H7 (cell line): ENCODE results near the gene NUDT19. TPM values are rescaled to one million over a fixed set of nuclear protein-coding genes. Genes with fewer than 3 reads are reported as not detected.
A peak's percentile ranks its signal among the peaks of the same experiment; 100 is the strongest.

Experiments used
- DNase-seq: peaks from one replicate; pipeline ENCODE4 v3.0.0; 2012
- H3K27me3 ChIP-seq: 2 replicates; pipeline ENCODE4 v1.6.0; 2011; ENCODE audit warnings: mild to moderate bottlenecking, low read length; ENCODE audit not compliant: control insufficient read depth, insufficient read depth
- H3K36me3 ChIP-seq: replicated peaks from 2 replicates; pipeline ENCODE4 v1.5.1; 2011; ENCODE audit warnings: low read length; ENCODE audit not compliant: control insufficient read depth, insufficient read depth
- H3K4me3 ChIP-seq: 2 replicates; pipeline ENCODE4 v1.5.1; 2011; ENCODE audit warnings: low read depth, mild to moderate bottlenecking, control low read depth, low read length, moderate library complexity; ENCODE audit not compliant: insufficient read depth
- total RNA-seq: library from RNA; depleted of rRNA; stranded (reverse); fragments of >200 nt; shearing (Covaris generic); gene quantifications from 2 replicates; pipeline ENCODE4 v1.2.3, GENCODE V29; 2014

The NUDT19 gene
- total RNA-seq, 1 experiment from 2014 or later = 1.3 TPM

GRCh38 chr19:32666084-32666483 lies 25.5 kb upstream of the NUDT19 start:
- Histone ChIP-seq H3K36me3 (no peaks in the 10 kb centered on the region; the same call in 1 of the 2 replicates), H3K4me3 (no peak overlapping the region), H3K27me3 (no peaks in the 10 kb centered on the region)
- no peak for DNase-seq

- no peak for DNase-seq
- H3K27me3 ChIP-seq = no peaks in the 10 kb centered on the region
- no peaks in the 10 kb centered on the region; the same call in 1 of the 2 replicates for H3K36me3 ChIP-seq
- H3K4me3 ChIP-seq = no peak overlapping the region
Observed at GRCh38 chr19:32669310-32669709, 22.3 kb upstream of the NUDT19 start.

- Histone ChIP-seq H3K27me3 (peaks cover 16% of the 10 kb centered on the region), H3K36me3 (no peaks in the 10 kb centered on the region), H3K4me3 (no peak overlapping the region)
- no peak for DNase-seq
Observed at GRCh38 chr19:32671883-32672593, 19.6 kb upstream of the NUDT19 start.

- H3K36me3 ChIP-seq = no peaks in the 10 kb centered on the region
- H3K4me3 ChIP-seq = no peak overlapping the region
- no peak for DNase-seq
- H3K27me3 ChIP-seq = peaks cover 24% of the 10 kb centered on the region
Observed at GRCh38 chr19:32672841-32673240, 18.8 kb upstream of the NUDT19 start.

GRCh38 chr19:32673573-32673972 lies 18.0 kb upstream of the NUDT19 start:
- Histone ChIP-seq H3K27me3 (peaks cover 29% of the 10 kb centered on the region), H3K36me3 (no peaks in the 10 kb centered on the region), H3K4me3 (no peak overlapping the region)
- no peak for DNase-seq

DNA sequence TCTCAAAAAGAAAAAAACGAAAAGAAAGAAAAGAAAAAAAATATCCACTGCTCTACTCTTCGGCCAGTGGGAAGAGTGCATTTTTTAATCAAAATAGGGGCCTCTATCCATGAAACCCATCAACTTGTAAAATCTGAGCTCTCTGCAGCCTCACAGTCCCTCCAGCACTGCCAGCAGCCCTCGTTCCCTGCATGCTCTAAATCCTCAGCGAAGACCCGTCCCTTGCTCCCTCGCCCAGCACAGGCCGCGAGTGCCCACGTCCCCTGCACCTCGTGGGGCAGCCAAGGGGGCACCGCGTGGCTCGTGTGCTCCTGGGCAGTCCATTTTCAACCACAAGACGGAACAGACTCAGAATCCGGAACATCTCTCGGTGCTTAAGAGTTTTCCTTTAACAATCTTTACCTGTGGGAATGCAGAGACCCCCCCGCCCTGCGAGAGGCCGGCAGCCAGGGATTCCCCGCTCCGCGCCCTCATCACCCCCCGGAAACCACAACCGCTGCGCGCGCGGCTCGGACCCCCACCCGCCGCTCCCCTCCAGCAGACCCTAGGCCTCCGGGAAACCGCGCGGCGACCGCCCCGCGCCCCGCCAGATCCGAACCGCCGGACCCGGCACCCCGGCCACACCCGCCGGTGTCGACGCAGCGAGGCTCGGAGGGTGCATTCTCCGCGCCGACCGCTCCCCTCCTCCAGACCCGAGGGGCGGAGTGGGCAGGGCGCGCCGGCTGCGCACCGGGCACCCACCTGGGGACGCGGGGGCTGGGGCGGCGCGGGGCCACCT lies 17.3 kb upstream of the NUDT19 start:
- H3K27me3 ChIP-seq = peaks cover 29% of the 10 kb centered on the region
- no peak for DNase-seq
- H3K4me3 ChIP-seq = peak overlapping the region; percentile 91
- H3K36me3 ChIP-seq = no peaks in the 10 kb centered on the region

- Histone ChIP-seq H3K36me3 (no peaks in the 10 kb centered on the region), H3K4me3 (peak within 1 kb of the TSS; percentile 91), H3K27me3 (peaks cover 29% of the 10 kb centered on the region)
- peak; percentile 99 for DNase-seq
Observed at GRCh38 chr19:32674931-32675719, 16.5 kb upstream of the NUDT19 start, which contains the start of gene ANKRD27. TSS of gene ANKRD27 (minus strand) at chr19:32675180. CDS start at chr19:32659015, 16,165 bp downstream.

- H3K36me3 ChIP-seq = no peaks in the 10 kb centered on the region
- H3K27me3 ChIP-seq = peaks cover 29% of the 10 kb centered on the region
Observed at GRCh38 chr19:32675720-32676185, 15.9 kb upstream of the NUDT19 start, which contains the start of gene RGS9BP. TSS of gene RGS9BP (plus strand) at chr19:32675848. CDS start at chr19:32676264, 416 bp downstream.

GRCh38 chr19:32676186-32676894 lies 15.3 kb upstream of the NUDT19 start:
- Histone ChIP-seq H3K27me3 (peaks cover 29% of the 10 kb centered on the region), H3K36me3 (no peaks in the 10 kb centered on the region), H3K4me3 (peak overlapping the region; percentile 72)
- DNase-seq = peak; percentile 76

More at GRCh38 chr19:32675720-32676185, 15.9 kb upstream of the NUDT19 start, which contains the start of gene RGS9BP:
- H3K4me3 ChIP-seq = peak within 1 kb of the TSS; percentile 91
- peak; percentile 83 for DNase-seq

DNA sequence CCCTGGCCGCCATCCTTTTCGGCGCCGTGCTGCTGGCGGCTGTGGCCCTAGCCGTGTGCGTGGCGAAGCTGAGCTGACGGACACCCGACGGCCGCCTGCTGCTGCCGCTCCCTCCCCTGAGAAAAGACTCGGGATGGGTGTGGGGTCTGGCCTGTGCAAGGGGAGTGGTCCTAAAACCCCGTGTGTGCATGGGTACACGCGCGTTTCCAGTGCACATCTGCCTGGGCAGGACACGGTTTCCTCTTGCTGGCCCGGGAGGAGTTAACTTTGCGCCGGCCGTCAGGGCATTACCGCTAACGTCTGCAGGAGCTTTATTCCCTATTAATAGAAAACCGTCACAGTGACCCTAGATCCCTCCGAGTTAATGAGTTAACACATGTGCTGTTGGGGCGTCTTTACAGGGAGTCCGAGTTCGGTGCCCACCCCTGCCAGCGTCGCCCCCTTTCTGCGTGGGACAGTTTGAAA lies 14.7 kb upstream of the NUDT19 start:
- Histone ChIP-seq H3K27me3 (peaks cover 29% of the 10 kb centered on the region), H3K4me3 (peak overlapping the region; percentile 72), H3K36me3 (no peaks in the 10 kb centered on the region)
- DNase-seq = no peak

GRCh38 chr19:32677657-32678056 lies 14.0 kb upstream of the NUDT19 start:
- Histone ChIP-seq H3K36me3 (no peaks in the 10 kb centered on the region), H3K27me3 (peaks cover 29% of the 10 kb centered on the region), H3K4me3 (no peak overlapping the region)
- peak; percentile 80 for DNase-seq

- no peak for DNase-seq
- peaks cover 23% of the 10 kb centered on the region for H3K27me3 ChIP-seq
- no peak overlapping the region for H3K4me3 ChIP-seq
Observed at GRCh38 chr19:32680986-32681385, 10.6 kb upstream of the NUDT19 start.

DNA sequence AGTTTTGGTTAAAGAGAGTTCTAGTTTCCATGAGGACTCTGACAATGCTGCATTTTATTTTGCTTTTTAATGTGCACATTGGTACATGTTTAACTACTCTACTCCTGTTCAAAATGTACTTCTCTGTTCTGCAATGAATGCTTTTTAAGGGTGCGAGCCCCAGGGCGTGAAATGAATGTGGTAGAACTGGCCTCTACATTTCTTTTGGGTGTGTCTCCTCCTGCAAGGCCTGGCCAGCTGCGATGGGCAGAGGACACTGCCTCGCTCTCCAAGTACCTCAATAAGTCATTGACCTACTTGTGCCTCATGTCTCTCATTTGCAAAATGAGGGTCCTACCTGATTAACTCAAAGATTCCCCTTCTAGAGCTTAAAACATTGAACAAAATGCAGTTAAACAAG lies 9.3 kb upstream of the NUDT19 start:
- Histone ChIP-seq H3K36me3 (no peaks in the 10 kb centered on the region), H3K4me3 (no peak overlapping the region), H3K27me3 (peaks cover 10% of the 10 kb centered on the region)
- DNase-seq = no peak

More at GRCh38 chr19:32680986-32681385, 10.6 kb upstream of the NUDT19 start:
- no peaks in the 10 kb centered on the region for H3K36me3 ChIP-seq
